A549 (cell line): ENCODE measurements around the gene OR4C11. TPM values are rescaled to one million over a fixed set of nuclear protein-coding genes. Genes with fewer than 3 reads are reported as not detected.

Experiments
- ATAC-seq, 2 experiments: fragments of 200-7000 bp in 1 of 2; fragments of >200 bp in 1 of 2; cut with Nextera tagmentation in 1 of 2; cut with Tn5 transposase in 1 of 2; 3 replicates each; pipeline versions ENCODE4 v1.8.0 to v1.9.1; 2018 to 2020; ENCODE audit warnings: mild to moderate bottlenecking in 1 of 2, moderate library complexity in 1 of 2
- CTCF ChIA-PET: fragments of 300-600 bp; sonication (Branson Sonifier 250); formaldehyde crosslinking; extraction: SDS; loops from one replicate; lab custom pipeline; 2021; ENCODE audit warnings: antibody characterized with exemption, inconsistent platforms; lab: Yijun Ruan, JAX
- POLR2A ChIA-PET: fragments of 350-600 bp; formaldehyde crosslinking; extraction: SDS; loops from one replicate; lab custom pipeline; 2021; ENCODE audit warnings: antibody characterized with exemption, inconsistent platforms; lab: Yijun Ruan, JAX
- DNase-seq, 2 experiments: peaks; one replicate each; pipeline versions ENCODE4 v3.0.0 to v3.0.0-alpha.2; 2011 to 2016; ENCODE audit warnings: low read depth in 1 of 2, low spot score in 1 of 2
- FAIRE-seq: peaks from 2 replicates; lab custom pipeline; 2011; peaks lifted over from hg19 to GRCh38; lab: Jason Lieb, UNC
- H3K27ac ChIP-seq, 2 experiments: fragments of >200 bp; sonication (Bioruptor Twin); formaldehyde crosslinking; 3 replicates each; pipeline ENCODE4 v1.5.1; 2016 to 2017
- H3K4me1 ChIP-seq: fragments of >200 bp; sonication (Bioruptor Twin); formaldehyde crosslinking; 3 replicates; pipeline ENCODE4 v1.6.1; 2016
- H3K4me2 ChIP-seq: fragments of >200 bp; sonication (Bioruptor Twin); formaldehyde crosslinking; 3 replicates; pipeline ENCODE4 v1.6.1; 2016
- H3K4me3 ChIP-seq: fragments of >200 bp; sonication (Bioruptor Twin); formaldehyde crosslinking; 3 replicates; pipeline ENCODE4 v1.5.1; 2016
- H3K9me3 ChIP-seq: fragments of >200 bp; sonication (Bioruptor Twin); formaldehyde crosslinking; 3 replicates; pipeline ENCODE4 v1.6.1; 2016
- CBX2 ChIP-seq: fragments of 200-600 bp; sonication (generic); IDR thresholded peaks from 2 replicates; pipeline ENCODE4 v1.6.1; 2016; ENCODE audit warnings: low read depth, mild to moderate bottlenecking, borderline replicate concordance
- CHD4 ChIP-seq: fragments of 200-600 bp; sonication (generic); IDR thresholded peaks from 2 replicates; pipeline ENCODE4 v1.6.1; 2016; ENCODE audit warnings: antibody characterized with exemption, mild to moderate bottlenecking, borderline replicate concordance
- E2F6 ChIP-seq: IDR thresholded peaks from 2 replicates; pipeline ENCODE4 v1.6.1; 2012; ENCODE audit warnings: low read depth, borderline replicate concordance
- EHMT2 ChIP-seq: fragments of 200-600 bp; sonication (generic); IDR thresholded peaks from 2 replicates; pipeline ENCODE4 v1.6.1; 2016; ENCODE audit warnings: antibody characterized with exemption, low read depth, mild to moderate bottlenecking, moderate library complexity
- ELK1 ChIP-seq: fragments of 150-350 bp; IDR thresholded peaks from 2 replicates; pipeline ENCODE4 v1.6.1; 2014; ENCODE audit warnings: low read depth, mild to moderate bottlenecking, low read length
- EP300 ChIP-seq, 2 experiments: fragments of >200 bp; sonication (Bioruptor Twin); formaldehyde crosslinking; IDR thresholded peaks; 2 replicates in 1 of 2; 3 replicates in 1 of 2; pipeline ENCODE4 v1.6.1; 2016 to 2017
- FOXS1 ChIP-seq: fragments of 250-450 bp; sonication (Bioruptor Pico); IDR thresholded peaks from 2 replicates; pipeline ENCODE4 v1.5.0; 2020; ENCODE audit warnings: mild to moderate bottlenecking, moderate library complexity
- HDAC2 ChIP-seq: fragments of 200-600 bp; sonication (generic); IDR thresholded peaks from 2 replicates; pipeline ENCODE4 v1.6.1; 2016
- HEYL ChIP-seq: fragments of 250-450 bp; sonication (Bioruptor Pico); IDR thresholded peaks from 2 replicates; pipeline ENCODE4 v1.8.0; 2021; ENCODE audit warnings: mild to moderate bottlenecking, moderate library complexity
- HOXB13 ChIP-seq: fragments of 250-450 bp; sonication (Bioruptor Pico); IDR thresholded peaks from 2 replicates; pipeline ENCODE4 v1.5.0; 2020; ENCODE audit warnings: low read depth, mild to moderate bottlenecking, moderate library complexity
- JUN ChIP-seq, 2 experiments: fragments of >200 bp; sonication (Bioruptor Twin); formaldehyde crosslinking; IDR thresholded peaks; 2 replicates in 1 of 2; 3 replicates in 1 of 2; pipeline ENCODE4 v1.6.1; 2016 to 2017
- KDM1A ChIP-seq: fragments of 200-600 bp; sonication (generic); IDR thresholded peaks from 2 replicates; pipeline ENCODE4 v1.6.1; 2016; ENCODE audit warnings: low read depth, mild to moderate bottlenecking
- MAZ ChIP-seq: fragments of 150-350 bp; IDR thresholded peaks from 2 replicates; pipeline ENCODE4 v1.6.1; 2014; ENCODE audit warnings: antibody characterized with exemption, low read depth, low read length, borderline replicate concordance
- MYC ChIP-seq: IDR thresholded peaks from 2 replicates; pipeline ENCODE4 v1.6.1; 2012; ENCODE audit warnings: mild to moderate bottlenecking, inconsistent platforms, low read length, improper control_type of control experiment, borderline replicate concordance
- PHF8 ChIP-seq: fragments of 200-600 bp; sonication (generic); IDR thresholded peaks from 2 replicates; pipeline ENCODE4 v1.6.1; 2016; ENCODE audit warnings: low read depth, mild to moderate bottlenecking, antibody characterized with exemption, moderate library complexity, borderline replicate concordance
- RAD21 ChIP-seq, 2 experiments: fragments of >200 bp in 1 of 2; sonication (Bioruptor Twin) in 1 of 2; formaldehyde crosslinking in 1 of 2; IDR thresholded peaks in 1 of 2; conservative IDR thresholded peaks in 1 of 2; 2 replicates in 1 of 2; 3 replicates in 1 of 2; pipeline ENCODE4 v1.6.1; 2012 to 2018; ENCODE audit warnings: inconsistent platforms in 1 of 2
- RARB ChIP-seq: fragments of 250-450 bp; sonication (Bioruptor Pico); IDR thresholded peaks from 2 replicates; pipeline ENCODE4 v1.8.0; 2021; ENCODE audit warnings: mild to moderate bottlenecking, moderate library complexity
- RCOR1 ChIP-seq: fragments of 150-350 bp; IDR thresholded peaks from 2 replicates; pipeline ENCODE4 v1.6.1; 2014; ENCODE audit warnings: antibody characterized with exemption, low read length, low read depth
- TP53 ChIP-seq: fragments of 250-450 bp; sonication (Bioruptor Pico); IDR thresholded peaks from 2 replicates; pipeline ENCODE4 v1.5.0; 2021; ENCODE audit warnings: mild to moderate bottlenecking, moderate library complexity
- ZNF302 ChIP-seq: fragments of 250-450 bp; sonication (Bioruptor Pico); IDR thresholded peaks from 2 replicates; pipeline ENCODE4 v1.9.0; 2021; ENCODE audit warnings: inconsistent platforms, mild to moderate bottlenecking, moderate library complexity
- ZSCAN20 ChIP-seq: fragments of 250-450 bp; sonication (Bioruptor Pico); IDR thresholded peaks from 2 replicates; pipeline ENCODE4 v1.8.0; 2022; ENCODE audit warnings: mild to moderate bottlenecking, moderate library complexity
- WGBS: methylation state at CpG from one replicate; pipeline ENCODE4 v1.1.6; 2017; ENCODE audit errors: missing lambda C conversion rate; 5-methylcytosine and 5-hydroxymethylcytosine counted together
- polyA plus RNA-seq, 4 experiments: library from polyadenylated mRNA; depleted of rRNA in 3 of 4; stranded (reverse); fragments of >200 nt; fragmentation: RNase III in 1 of 4; extraction: RNeasy Plus Mini Kit Qiagen cat#74134 plus additional on column Dnase treatment in 1 of 4; gene quantifications; 2 replicates in 3 of 4; 3 replicates in 1 of 4; pipeline ENCODE4 v1.2.3, GENCODE V29; 2011 to 2017
- TF ChIP-seq, protein P1 (sequence below): fragments of >200 bp; sonication (Bioruptor Twin); formaldehyde crosslinking; IDR thresholded peaks from 3 replicates; pipeline ENCODE4 v1.5.1; 2016
- TF ChIP-seq, protein P2 (sequence below): fragments of 450-650 bp; IDR thresholded peaks from 2 replicates; pipeline ENCODE4 v1.6.1; 2014; ENCODE audit warnings: antibody characterized with exemption
- TF ChIP-seq, protein P3 (sequence below): fragments of 200-600 bp; sonication (generic); IDR thresholded peaks from 2 replicates; pipeline ENCODE4 v1.6.1; 2016; ENCODE audit warnings: antibody characterized with exemption, mild to moderate bottlenecking, moderate library complexity
- TF ChIP-seq, protein P4 (sequence below): fragments of >200 bp; sonication (Bioruptor Twin); formaldehyde crosslinking; IDR thresholded peaks from 2 replicates; pipeline ENCODE4 v1.6.1; 2016

Gene OR4C11
- polyA plus RNA-seq, 2 of the 4 experiments (the other 2 are of a cell fraction) = not detected

- 0% methylated on average over 2 of the region's 2 CpGs for WGBS
- FAIRE-seq = no peak
- TF ChIP-seq RAD21 (conservative IDR thresholded peaks at IDR 0.05 in 1 of 2, IDR thresholded peaks at IDR 0.05 in 1 of 2) (no peak), HDAC2 (no peak), CBX2 (no peak), FOXS1 (no peak), EP300 (IDR thresholded peaks at IDR 0.05) (no peak), KDM1A (no peak), HEYL (no peak), TP53 (CRISPR knock-in tag) (no peak), ZNF302 (CRISPR knock-in tag) (no peak), ELK1 (no peak), JUN (IDR thresholded peaks at IDR 0.05) (no peak), RCOR1 (no peak), HOXB13 (CRISPR knock-in tag) (no peak), MYC (no peak), RARB (CRISPR knock-in tag) (no peak)
- TF ChIP-seq, protein P1, sequence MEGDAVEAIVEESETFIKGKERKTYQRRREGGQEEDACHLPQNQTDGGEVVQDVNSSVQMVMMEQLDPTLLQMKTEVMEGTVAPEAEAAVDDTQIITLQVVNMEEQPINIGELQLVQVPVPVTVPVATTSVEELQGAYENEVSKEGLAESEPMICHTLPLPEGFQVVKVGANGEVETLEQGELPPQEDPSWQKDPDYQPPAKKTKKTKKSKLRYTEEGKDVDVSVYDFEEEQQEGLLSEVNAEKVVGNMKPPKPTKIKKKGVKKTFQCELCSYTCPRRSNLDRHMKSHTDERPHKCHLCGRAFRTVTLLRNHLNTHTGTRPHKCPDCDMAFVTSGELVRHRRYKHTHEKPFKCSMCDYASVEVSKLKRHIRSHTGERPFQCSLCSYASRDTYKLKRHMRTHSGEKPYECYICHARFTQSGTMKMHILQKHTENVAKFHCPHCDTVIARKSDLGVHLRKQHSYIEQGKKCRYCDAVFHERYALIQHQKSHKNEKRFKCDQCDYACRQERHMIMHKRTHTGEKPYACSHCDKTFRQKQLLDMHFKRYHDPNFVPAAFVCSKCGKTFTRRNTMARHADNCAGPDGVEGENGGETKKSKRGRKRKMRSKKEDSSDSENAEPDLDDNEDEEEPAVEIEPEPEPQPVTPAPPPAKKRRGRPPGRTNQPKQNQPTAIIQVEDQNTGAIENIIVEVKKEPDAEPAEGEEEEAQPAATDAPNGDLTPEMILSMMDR = no peak
- TF ChIP-seq, protein P2, sequence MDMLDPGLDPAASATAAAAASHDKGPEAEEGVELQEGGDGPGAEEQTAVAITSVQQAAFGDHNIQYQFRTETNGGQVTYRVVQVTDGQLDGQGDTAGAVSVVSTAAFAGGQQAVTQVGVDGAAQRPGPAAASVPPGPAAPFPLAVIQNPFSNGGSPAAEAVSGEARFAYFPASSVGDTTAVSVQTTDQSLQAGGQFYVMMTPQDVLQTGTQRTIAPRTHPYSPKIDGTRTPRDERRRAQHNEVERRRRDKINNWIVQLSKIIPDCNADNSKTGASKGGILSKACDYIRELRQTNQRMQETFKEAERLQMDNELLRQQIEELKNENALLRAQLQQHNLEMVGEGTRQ = no peak
- TF ChIP-seq, all 56 proteins: peak for 0
- no peak within 1 kb of the TSS for H3K4me3 ChIP-seq
- H3K27ac ChIP-seq = no peak within 1 kb of the TSS
- DNase-seq (no peak), ATAC-seq (no peak)
- ChIA-PET CTCF (no interaction called here), POLR2A (no interaction called here)
- no peak within 1 kb of the TSS for H3K4me2 ChIP-seq
- H3K4me1 ChIP-seq = no peaks in the 10 kb centered on the region
- no peaks in the 10 kb centered on the region for H3K9me3 ChIP-seq
Observed at GRCh38 chr11:55648027-55648426, 40.6 kb upstream of the OR4C11 start, which contains the start of gene OR4S2. OR4S2 (plus strand) TSS chr11:55648327; CDS start chr11:55650904, 2,577 bp downstream.

- H3K4me2 ChIP-seq = no peak within 1 kb of the TSS
- H3K4me1 ChIP-seq = no peaks in the 10 kb centered on the region
- 3% methylated on average over 3 of the region's 3 CpGs for WGBS
- no peak within 1 kb of the TSS for H3K4me3 ChIP-seq
- TF ChIP-seq E2F6 (no peak), ZSCAN20 (CRISPR knock-in tag) (no peak), ELK1 (no peak), PHF8 (no peak), CHD4 (no peak), MAZ (no peak), EHMT2 (no peak)
- TF ChIP-seq, protein P3, sequence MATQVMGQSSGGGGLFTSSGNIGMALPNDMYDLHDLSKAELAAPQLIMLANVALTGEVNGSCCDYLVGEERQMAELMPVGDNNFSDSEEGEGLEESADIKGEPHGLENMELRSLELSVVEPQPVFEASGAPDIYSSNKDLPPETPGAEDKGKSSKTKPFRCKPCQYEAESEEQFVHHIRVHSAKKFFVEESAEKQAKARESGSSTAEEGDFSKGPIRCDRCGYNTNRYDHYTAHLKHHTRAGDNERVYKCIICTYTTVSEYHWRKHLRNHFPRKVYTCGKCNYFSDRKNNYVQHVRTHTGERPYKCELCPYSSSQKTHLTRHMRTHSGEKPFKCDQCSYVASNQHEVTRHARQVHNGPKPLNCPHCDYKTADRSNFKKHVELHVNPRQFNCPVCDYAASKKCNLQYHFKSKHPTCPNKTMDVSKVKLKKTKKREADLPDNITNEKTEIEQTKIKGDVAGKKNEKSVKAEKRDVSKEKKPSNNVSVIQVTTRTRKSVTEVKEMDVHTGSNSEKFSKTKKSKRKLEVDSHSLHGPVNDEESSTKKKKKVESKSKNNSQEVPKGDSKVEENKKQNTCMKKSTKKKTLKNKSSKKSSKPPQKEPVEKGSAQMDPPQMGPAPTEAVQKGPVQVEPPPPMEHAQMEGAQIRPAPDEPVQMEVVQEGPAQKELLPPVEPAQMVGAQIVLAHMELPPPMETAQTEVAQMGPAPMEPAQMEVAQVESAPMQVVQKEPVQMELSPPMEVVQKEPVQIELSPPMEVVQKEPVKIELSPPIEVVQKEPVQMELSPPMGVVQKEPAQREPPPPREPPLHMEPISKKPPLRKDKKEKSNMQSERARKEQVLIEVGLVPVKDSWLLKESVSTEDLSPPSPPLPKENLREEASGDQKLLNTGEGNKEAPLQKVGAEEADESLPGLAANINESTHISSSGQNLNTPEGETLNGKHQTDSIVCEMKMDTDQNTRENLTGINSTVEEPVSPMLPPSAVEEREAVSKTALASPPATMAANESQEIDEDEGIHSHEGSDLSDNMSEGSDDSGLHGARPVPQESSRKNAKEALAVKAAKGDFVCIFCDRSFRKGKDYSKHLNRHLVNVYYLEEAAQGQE = no peak
- TF ChIP-seq, protein P4, sequence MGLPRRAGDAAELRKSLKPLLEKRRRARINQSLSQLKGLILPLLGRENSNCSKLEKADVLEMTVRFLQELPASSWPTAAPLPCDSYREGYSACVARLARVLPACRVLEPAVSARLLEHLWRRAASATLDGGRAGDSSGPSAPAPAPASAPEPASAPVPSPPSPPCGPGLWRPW = no peak
- TF ChIP-seq, all 56 proteins: peak for 0
- ChIA-PET CTCF (no interaction called here), POLR2A (no interaction called here)
- no peak for ATAC-seq
- DNase-seq = no peak
- Histone ChIP-seq H3K27ac (no peak within 1 kb of the TSS), H3K9me3 (peaks cover 3% of the 10 kb centered on the region; the same call in 2 of the 3 replicates)
- FAIRE-seq = no peak
Observed at GRCh38 chr11:55634813-55635212, 27.4 kb upstream of the OR4C11 start, which contains the start of gene OR4P4. OR4P4 (plus strand) TSS chr11:55635113.
